Tibial nerve (tissue), 4 donors: ENCODE measurements around the gene KLHL30. TPM values are rescaled to one million over a fixed set of nuclear protein-coding genes. Genes with fewer than 3 reads are reported as not detected.

Experiments used
- DNase-seq, 2 donors: peaks; one replicate each; pipeline ENCODE4 v3.0.0-alpha.2; 2019; ENCODE audit warnings: low spot score in 2 of 2
- H3K27ac ChIP-seq, 4 donors: fragments of 200-600 bp; sonication (generic) in 3 of 4; one replicate each; pipeline ENCODE4 v1.5.1; 2017 to 2019; ENCODE audit warnings: mild to moderate bottlenecking in 1 of 4
- H3K27me3 ChIP-seq, 2 donors: fragments of 200-600 bp; sonication (generic) in 1 of 2; one replicate each; pipeline versions ENCODE4 v1.5.1 to v1.6.0; 2017 to 2019
- H3K36me3 ChIP-seq, 3 donors: fragments of 200-600 bp; sonication (generic); one replicate each; pipeline ENCODE4 v1.5.1; 2018 to 2019
- H3K4me1 ChIP-seq, 4 donors: fragments of 200-600 bp; sonication (generic) in 3 of 4; one replicate each; pipeline ENCODE4 v1.5.1; 2017 to 2019
- H3K4me3 ChIP-seq, 4 donors: fragments of 200-600 bp; sonication (generic) in 3 of 4; one replicate each; pipeline ENCODE4 v1.5.1; 2017 to 2019; ENCODE audit warnings: mild to moderate bottlenecking in 1 of 4, moderate library complexity in 1 of 4
- H3K9me3 ChIP-seq, 4 donors: fragments of 200-600 bp; sonication (generic) in 3 of 4; one replicate each; pipeline ENCODE4 v1.5.1; 2017 to 2019
- CTCF ChIP-seq, 5 experiments: fragments of 200-600 bp in 3 of 5; fragments of 450-650 bp in 2 of 5; sonication (generic) in 3 of 5; IDR thresholded peaks; one replicate each; pipeline ENCODE4 v1.5.1; 2016 to 2019; ENCODE audit warnings: antibody characterized with exemption in 5 of 5, mild to moderate bottlenecking in 3 of 5, moderate library complexity in 2 of 5
- EP300 ChIP-seq, 2 donors: sonication (generic); formaldehyde crosslinking; IDR thresholded peaks; one replicate each; pipeline ENCODE4 v1.6.1; 2017; ENCODE audit warnings: antibody characterized with exemption in 2 of 2, mild to moderate bottlenecking in 1 of 2
- POLR2A ChIP-seq, 2 donors: fragments of 450-650 bp; IDR thresholded peaks; one replicate each; pipeline ENCODE4 v1.6.1; 2017; ENCODE audit warnings: antibody characterized with exemption in 2 of 2, mild to moderate bottlenecking in 2 of 2, moderate library complexity in 2 of 2
- WGBS, 2 donors: methylation state at CpG; one replicate each; pipeline ENCODE4 v1.1.5; 2018; 5-methylcytosine and 5-hydroxymethylcytosine counted together
- total RNA-seq, 4 donors: library from RNA; depleted of rRNA; stranded (reverse); fragments of >200 nt; gene quantifications; one replicate each; pipeline ENCODE4 v1.1.0, GENCODE V29; 2016

Gene KLHL30
- total RNA-seq, 4 donors from 2014 or later: 0.63 to 2.1 (median 1.6) TPM

- Histone ChIP-seq H3K9me3 (no peaks in the 10 kb centered on the region), H3K36me3 (no peaks in the 10 kb centered on the region), H3K4me3 (no peak overlapping the region), H3K27ac (no peak overlapping the region), H3K4me1 (no peaks in the 10 kb centered on the region), H3K27me3 (no peaks in the 10 kb centered on the region)
- TF ChIP-seq EP300 (IDR thresholded peaks at IDR 0.05) (no peak), CTCF (IDR thresholded peaks at IDR 0.05) (no peak)
- DNase-seq: no peak
- 68 to 85% methylated on average over 11 to 13 of the region's 14 CpGs for WGBS, 2 donors
These were observed 11.5 kb downstream of the KLHL30 start for GRCh38 chr2:238149841-238150572.

DNA sequence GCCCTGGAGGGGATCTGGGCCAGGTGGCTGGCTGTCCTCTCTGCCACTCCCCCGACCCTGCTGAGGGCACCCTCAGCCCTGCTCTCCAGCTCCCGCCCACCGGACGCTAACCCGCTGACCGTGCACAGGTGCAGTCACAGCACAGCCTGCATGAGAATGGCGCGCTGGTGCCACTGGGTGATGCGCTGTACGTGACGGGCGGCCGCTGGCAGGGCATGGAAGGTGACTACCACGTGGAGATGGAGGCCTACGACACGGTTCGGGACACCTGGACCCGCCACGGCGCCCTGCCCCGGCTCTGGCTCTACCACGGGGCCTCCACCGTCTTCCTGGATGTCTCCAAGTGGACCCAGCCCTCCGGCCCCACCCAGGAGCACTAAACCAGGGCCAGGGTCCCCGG lies 12.2 kb downstream of the KLHL30 start:
- 87 to 91% methylated on average over 11 to 12 of the region's 25 CpGs for WGBS, 2 donors
- H3K27ac ChIP-seq: no peak overlapping the region
- no peaks in the 10 kb centered on the region for H3K27me3 ChIP-seq
- H3K4me3 ChIP-seq: no peak overlapping the region
- H3K4me1 ChIP-seq: no peaks in the 10 kb centered on the region
- no peaks in the 10 kb centered on the region for H3K9me3 ChIP-seq
- H3K36me3 ChIP-seq: no peaks in the 10 kb centered on the region
- TF ChIP-seq CTCF (IDR thresholded peaks at IDR 0.05): no peak
- no peak for TF ChIP-seq POLR2A (IDR thresholded peaks at IDR 0.05)
- TF ChIP-seq EP300 (IDR thresholded peaks at IDR 0.05): no peak
- no peak for DNase-seq

DNA sequence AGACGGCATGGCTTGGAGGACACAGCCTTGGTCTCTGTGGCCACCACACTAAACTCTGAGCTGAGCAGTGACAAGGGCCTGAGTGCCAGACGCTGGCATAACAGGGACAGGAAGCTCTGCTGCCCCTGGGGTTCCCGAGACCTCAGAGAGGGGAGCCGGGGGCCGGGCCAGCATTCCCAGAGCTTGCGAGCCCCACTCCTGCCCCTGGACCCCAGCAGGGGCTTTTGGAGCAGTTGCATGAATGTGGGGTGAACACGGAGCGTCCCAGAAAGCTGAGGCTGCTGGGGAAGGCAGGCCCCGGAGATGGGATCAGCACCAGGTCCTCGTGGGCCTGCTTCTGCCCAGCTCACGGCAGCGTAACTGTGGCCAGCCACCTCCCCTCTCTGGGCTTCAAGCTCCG lies 12.7 kb downstream of the KLHL30 start:
- Histone ChIP-seq H3K36me3 (no peaks in the 10 kb centered on the region), H3K4me1 (no peaks in the 10 kb centered on the region), H3K9me3 (no peaks in the 10 kb centered on the region), H3K4me3 (no peak overlapping the region), H3K27me3 (no peaks in the 10 kb centered on the region), H3K27ac (no peak overlapping the region)
- DNase-seq: no peak
- WGBS, 2 donors: 62 to 91% methylated on average over 8 of the region's 13 CpGs
- TF ChIP-seq CTCF (IDR thresholded peaks at IDR 0.05) (no peak), EP300 (IDR thresholded peaks at IDR 0.05) (no peak), POLR2A (IDR thresholded peaks at IDR 0.05) (no peak)

DNA sequence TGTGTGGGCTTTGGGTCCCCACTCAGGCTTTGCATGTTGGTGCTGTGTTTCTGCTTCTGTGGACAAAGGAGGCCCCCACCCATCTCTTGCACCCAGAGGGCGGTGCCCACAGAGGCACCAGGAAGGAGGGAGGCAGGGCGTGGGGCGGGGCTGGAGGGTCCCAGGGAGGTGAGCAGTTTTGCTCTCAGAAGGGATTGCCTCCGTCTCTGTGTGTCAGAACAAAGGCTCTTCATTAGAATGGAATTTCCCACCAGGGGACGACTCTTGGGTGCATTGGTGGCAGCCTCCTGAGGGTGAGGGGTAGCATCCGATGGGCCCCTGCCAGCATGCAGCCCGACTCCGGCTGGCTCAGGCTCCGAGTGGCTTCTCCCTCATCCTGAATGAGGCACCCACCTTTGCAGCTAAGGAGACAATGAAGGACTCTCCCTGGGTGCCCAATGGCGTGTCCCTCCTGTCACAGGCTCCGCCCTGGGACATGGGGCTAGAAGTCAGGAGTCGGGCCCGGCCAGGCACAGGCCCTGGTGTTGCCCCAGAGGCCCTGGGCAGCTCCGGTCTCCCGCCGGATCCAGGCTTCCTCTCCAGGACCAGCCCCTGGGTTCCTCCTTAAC lies 13.3 kb downstream of the KLHL30 start:
- no peaks in the 10 kb centered on the region for H3K27me3 ChIP-seq

More for the DNA sequence above, 13.3 kb downstream of the KLHL30 start:
- H3K9me3 ChIP-seq: no peaks in the 10 kb centered on the region
- 68 to 78% methylated on average over 13 to 16 of the region's 16 CpGs for WGBS, 2 donors
- TF ChIP-seq CTCF (IDR thresholded peaks at IDR 0.05): no peak
- TF ChIP-seq EP300 (IDR thresholded peaks at IDR 0.05): no peak
- no peak for TF ChIP-seq POLR2A (IDR thresholded peaks at IDR 0.05)
- no peaks in the 10 kb centered on the region for H3K36me3 ChIP-seq
- no peaks in the 10 kb centered on the region for H3K4me1 ChIP-seq
- H3K27ac ChIP-seq: no peak overlapping the region
- no peak overlapping the region for H3K4me3 ChIP-seq
- no peak for DNase-seq
